T47D (cell line): ENCODE results near the gene SERTM1.

Experiments
- DNase-seq, 2 experiments: peaks; one replicate each; pipeline versions ENCODE4 v3.0.0 to v3.0.0-alpha.2; 2011 to 2012; ENCODE audit warnings: low read depth in 1 of 2, low spot score in 1 of 2
- JUND ChIP-seq: IDR thresholded peaks from 2 replicates; pipeline ENCODE4 v1.6.1; 2012; ENCODE audit warnings: low read depth
- in situ Hi-C: cut with HindIII; loops from 2 replicates; pipeline ENCODE4 v1.10.0; 2016; ENCODE audit warnings: low sequenced_read_pairs, low pct_unique_long_range_greater_than_20kb

Gene SERTM1

GRCh38 chr13:36673838-36674326 is at the start of gene SERTM1:
TSS of gene SERTM1 (plus strand) at chr13:36674020. CDS start at chr13:36695079, 21,059 bp downstream.
- DNase-seq, result no peak
- no peak for TF ChIP-seq JUND
- in situ Hi-C loops, result no loop called here

- no peak for TF ChIP-seq JUND
- in situ Hi-C loops, result no loop called here
- no peak for DNase-seq
Observed at GRCh38 chr13:36628377-36629056, 45.3 kb upstream of the SERTM1 start.

GRCh38 chr13:36629057-36629385 is 44.8 kb upstream of the SERTM1 start:
- TF ChIP-seq JUND, result no peak
- DNase-seq, result no peak

DNA sequence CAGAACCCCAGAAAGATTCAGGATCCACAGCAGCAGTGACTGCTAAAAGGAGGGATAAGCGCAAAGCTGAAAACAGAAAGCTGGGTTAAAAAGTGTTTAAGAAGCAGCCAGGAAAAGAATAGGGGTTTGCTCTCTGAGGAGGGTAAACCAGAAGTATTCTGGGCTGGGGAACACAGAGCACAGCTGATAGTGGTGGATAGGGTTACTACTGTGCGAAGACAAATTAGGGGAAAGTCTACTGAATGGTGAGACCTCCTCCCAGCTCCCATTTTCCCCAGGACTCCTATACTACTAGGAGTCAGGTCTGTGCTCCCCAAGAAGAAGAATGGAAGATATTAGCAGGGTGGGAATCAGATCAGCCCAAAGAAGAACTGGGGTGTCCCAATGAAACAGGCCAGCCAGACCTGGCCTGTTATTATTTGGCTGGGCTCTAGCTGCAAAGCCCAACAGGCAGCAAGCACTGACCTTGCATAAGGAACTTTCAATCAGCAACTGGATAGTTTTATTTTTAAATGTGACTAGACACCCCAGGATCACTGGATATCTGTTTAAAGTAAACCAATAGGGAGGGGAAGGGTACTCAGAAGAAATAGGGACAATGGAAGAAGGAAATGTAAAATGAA is 43.5 kb upstream of the SERTM1 start:
- in situ Hi-C loops, result no loop called here
- no peak for TF ChIP-seq JUND
- no peak for DNase-seq

More at GRCh38 chr13:36629057-36629385, 44.8 kb upstream of the SERTM1 start:
- in situ Hi-C loops, result no loop called here

DNA sequence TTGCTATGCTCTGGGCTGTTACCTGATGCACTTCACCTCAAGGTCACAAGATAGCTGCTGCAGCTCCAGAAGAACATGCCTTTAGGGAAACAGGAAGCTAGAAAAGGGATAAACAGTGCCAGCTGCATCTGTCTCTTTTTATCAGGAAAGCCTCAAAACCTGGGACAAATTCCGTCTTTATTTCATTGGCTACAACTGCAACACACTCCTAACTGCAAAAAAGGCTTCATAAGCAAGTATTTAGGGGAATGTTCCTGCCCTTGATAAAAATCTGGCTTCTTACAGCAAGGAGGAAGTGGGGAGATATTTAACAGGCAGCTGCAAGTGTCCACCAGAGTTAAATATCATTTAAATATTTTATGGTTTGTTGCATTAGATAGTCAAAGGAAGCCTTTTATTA is 34.2 kb upstream of the SERTM1 start:
- no peak for DNase-seq
- in situ Hi-C loops, result no loop called here
- no peak for TF ChIP-seq JUND

DNA sequence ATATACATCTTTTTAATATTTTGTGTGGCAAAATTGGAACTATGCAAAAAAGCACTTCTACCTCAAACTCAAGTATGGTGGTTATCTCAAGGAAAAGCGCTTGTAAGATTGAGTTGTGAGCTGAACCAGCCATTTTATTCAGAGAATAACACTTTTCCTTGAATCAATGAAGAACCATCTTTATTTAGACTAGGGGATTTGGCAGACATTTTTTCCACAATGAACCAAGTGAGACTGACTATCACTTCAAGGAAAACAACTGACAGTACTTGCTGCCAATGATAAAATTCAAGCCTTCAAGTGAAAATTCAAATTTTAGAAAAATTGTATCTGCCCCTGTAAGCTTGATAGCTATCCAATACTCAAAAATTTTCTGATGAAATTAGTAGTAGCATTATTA is 23.2 kb upstream of the SERTM1 start:
- no peak for TF ChIP-seq JUND
- no peak for DNase-seq
- in situ Hi-C loops, result no loop called here

DNA sequence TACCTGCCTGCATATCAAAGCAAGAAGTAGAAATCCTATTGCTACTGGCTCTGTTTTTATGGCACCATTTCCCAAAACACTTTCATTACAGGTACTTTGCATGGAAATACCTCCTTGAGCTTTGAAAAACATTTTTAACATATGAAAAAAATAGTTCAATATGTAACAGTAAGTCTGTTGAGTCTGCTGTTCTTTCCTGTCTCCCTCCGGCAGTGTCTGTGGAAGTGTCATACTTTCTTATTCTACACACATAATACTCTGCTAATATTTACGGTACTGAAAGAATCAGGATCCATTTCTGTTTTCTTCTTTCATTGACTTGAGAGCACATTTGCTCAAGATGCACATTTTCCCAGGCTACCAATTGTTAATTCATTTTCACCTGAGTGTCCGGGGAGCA is 8.2 kb upstream of the SERTM1 start:
- no peak for DNase-seq
- in situ Hi-C loops, result no loop called here
- TF ChIP-seq JUND, result no peak

GRCh38 chr13:36666477-36667229 is 7.2 kb upstream of the SERTM1 start:
- DNase-seq, result no peak
- in situ Hi-C loops, result no loop called here
- TF ChIP-seq JUND, result no peak

- in situ Hi-C loops, result no loop called here
- DNase-seq, result no peak
- no peak for TF ChIP-seq JUND
Observed at GRCh38 chr13:36668316-36668715, 5.5 kb upstream of the SERTM1 start.

DNA sequence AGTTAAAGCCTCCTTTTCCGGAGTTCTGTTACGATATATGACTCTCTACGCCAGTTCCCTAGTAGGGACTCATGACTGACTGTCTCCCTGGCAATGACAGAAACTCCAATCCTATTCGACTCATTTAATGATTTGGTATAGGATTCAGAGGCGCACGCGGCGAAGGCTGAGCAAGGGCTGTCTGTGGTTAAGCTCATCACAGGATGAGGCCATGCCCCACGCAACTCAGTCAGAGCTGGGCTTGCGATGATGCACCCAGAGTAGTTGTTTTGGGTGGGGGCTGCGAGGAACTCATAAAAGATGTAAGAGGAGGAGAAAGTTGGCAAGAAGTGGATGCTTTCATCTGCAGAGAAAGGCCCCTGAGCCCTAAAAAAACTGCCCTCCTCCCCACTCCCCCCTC is 468 bp upstream of the SERTM1 start:
- in situ Hi-C loops, result no loop called here
- no peak for TF ChIP-seq JUND
- DNase-seq, result no peak

DNA sequence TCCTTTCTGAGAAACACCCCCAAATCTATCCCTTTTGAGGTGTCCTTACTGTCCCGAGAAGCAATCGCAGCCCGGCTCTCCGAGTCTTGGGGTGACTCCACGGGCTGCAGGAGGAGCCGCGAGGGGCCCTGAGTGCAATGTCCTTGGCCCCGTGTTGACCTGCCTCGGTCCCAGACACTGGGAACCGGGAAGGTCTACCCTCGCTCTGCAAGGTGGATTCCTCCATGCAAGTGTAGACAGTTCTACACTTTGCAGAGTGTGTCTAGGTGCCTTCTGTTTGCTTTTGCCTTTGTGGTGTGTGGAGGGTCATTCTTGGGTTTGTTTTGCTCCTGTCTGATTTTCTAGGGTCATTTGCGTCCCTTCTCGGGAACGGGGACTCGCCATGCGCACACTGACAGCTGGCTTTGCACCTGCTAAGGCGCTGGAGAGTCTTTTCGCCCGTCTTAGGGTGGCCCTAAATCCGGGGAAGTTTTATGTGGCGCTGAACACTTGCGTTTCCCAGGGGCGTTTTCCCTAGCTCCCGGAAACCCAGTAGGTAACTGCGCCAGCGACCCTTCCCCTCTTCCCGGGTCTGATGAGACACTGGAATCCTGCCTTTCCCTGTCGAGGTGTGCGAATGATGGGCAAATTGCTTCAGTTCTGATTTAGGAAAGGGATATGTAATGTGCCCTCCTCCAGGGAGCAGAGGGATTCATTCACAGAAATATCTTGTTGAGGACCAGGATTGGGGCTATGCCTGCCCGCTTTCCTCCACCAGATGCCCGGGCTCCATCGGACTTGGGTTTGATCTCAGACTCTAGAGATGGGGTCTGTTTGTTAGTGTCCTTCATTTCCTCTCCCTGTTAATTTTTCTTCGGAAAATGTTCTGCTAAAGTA is 755 bp downstream of the SERTM1 start:
- in situ Hi-C loops, result no loop called here
- no peak for TF ChIP-seq JUND
- no peak for DNase-seq

GRCh38 chr13:36675213-36675536 is 1.4 kb downstream of the SERTM1 start:
- TF ChIP-seq JUND, result no peak
- in situ Hi-C loops, result no loop called here
- no peak for DNase-seq

DNA sequence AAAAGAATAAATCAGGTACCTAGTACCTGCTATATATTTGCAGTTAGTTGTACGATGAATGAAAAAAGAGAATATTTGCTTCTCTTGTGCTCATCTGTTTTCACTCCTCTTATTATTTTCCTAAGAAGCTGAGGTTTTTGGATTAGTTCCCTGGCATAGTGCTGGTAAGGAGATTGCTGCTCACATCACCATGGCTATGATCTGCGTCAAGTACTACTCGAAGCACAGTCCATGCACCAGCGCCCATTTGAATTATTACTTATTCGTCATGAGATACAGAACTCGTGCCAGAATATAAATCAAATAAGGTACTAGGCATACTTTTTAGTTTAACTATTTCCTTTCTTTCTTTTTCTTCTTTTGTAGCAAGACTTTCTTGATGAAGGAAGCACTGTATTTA is 7.1 kb downstream of the SERTM1 start:
- in situ Hi-C loops, result no loop called here
- TF ChIP-seq JUND, result no peak
- DNase-seq, result no peak
